SU-DHL-6 (cell line): Measurements from ENCODE around the gene C1orf50.

Experiments used
- H2AFZ ChIP-seq: fragments of 200-600 bp; sonication (generic); 2 replicates; pipeline ENCODE4 v1.6.1; 2014; ENCODE audit warnings: low read depth, mild to moderate bottlenecking, moderate library complexity, mixed read lengths, antibody characterized with exemption, low read length; ENCODE audit not compliant: severe bottlenecking
- H3F3A ChIP-seq: fragments of 200-600 bp; shearing (Covaris generic); 2 replicates; pipeline ENCODE4 v1.6.0; 2016; ENCODE audit warnings: antibody characterized with exemption, mild to moderate bottlenecking; ENCODE audit not compliant: insufficient read depth
- H3K27ac ChIP-seq: fragments of 200-600 bp; sonication (generic); 2 replicates; pipeline ENCODE4 v1.5.1; 2016; ENCODE audit warnings: low read depth, mild to moderate bottlenecking, low read length, moderate library complexity, mixed read lengths
- H3K27me3 ChIP-seq: fragments of 200-600 bp; sonication (generic), shearing (Covaris generic); 2 replicates; pipeline ENCODE4 v1.6.0; 2014; ENCODE audit warnings: mild to moderate bottlenecking, low read length
- H3K36me3 ChIP-seq: fragments of 200-600 bp; sonication (generic); 2 replicates; pipeline ENCODE4 v1.6.1; 2014; ENCODE audit warnings: mild to moderate bottlenecking, low read length, mixed read lengths
- H3K4me2 ChIP-seq: fragments of 300-600, 200-600 bp; shearing (Covaris generic), sonication (generic); 2 replicates; pipeline ENCODE4 v1.6.0; 2014; ENCODE audit warnings: low read length, low read depth, mild to moderate bottlenecking; ENCODE audit not compliant: poor library complexity, severe bottlenecking
- H3K4me3 ChIP-seq: fragments of 200-600 bp; sonication (generic); 2 replicates; pipeline ENCODE4 v1.5.1; 2014; ENCODE audit warnings: antibody characterized with exemption, low read length, mild to moderate bottlenecking, mixed read lengths; ENCODE audit not compliant: insufficient read depth, poor library complexity, severe bottlenecking
- H3K79me2 ChIP-seq: fragments of 200-600 bp; sonication (generic); 2 replicates; pipeline ENCODE4 v1.6.1; 2014; ENCODE audit warnings: mild to moderate bottlenecking, low read length, moderate library complexity; ENCODE audit not compliant: insufficient read depth
- H3K9ac ChIP-seq: fragments of 200-600 bp; sonication (generic); 2 replicates; pipeline ENCODE4 v1.7.0; 2014; ENCODE audit warnings: mild to moderate bottlenecking, low read length
- H3K9me2 ChIP-seq: fragments of 200-600 bp; sonication (generic); replicated peaks from 2 replicates; pipeline ENCODE4 v1.6.1; 2014; ENCODE audit warnings: low read length; ENCODE audit not compliant: insufficient read depth
- H3K9me3 ChIP-seq: fragments of 200-600 bp; sonication (generic); 2 replicates; pipeline ENCODE4 v1.6.1; 2014; ENCODE audit warnings: low read length, mixed read lengths; ENCODE audit not compliant: insufficient read depth
- H4K20me1 ChIP-seq: fragments of 200-600 bp; sonication (generic); 2 replicates; pipeline ENCODE4 v1.6.1; 2014; ENCODE audit warnings: low read depth, mild to moderate bottlenecking, antibody characterized with exemption, low read length, moderate library complexity, mixed read lengths
- CTCF ChIP-seq: fragments of 200-600 bp; sonication (generic); IDR thresholded peaks from one replicate; pipeline ENCODE4 v1.5.1; 2017; ENCODE audit warnings: antibody characterized with exemption, mild to moderate bottlenecking, low read length, moderate library complexity; ENCODE audit not compliant: insufficient read depth, poor library complexity, severe bottlenecking
- EZH2phosphoT487 ChIP-seq: fragments of 200-600 bp; sonication (generic), shearing (Covaris generic); conservative IDR thresholded peaks from 2 replicates; pipeline ENCODE4 v1.6.1; 2018; ENCODE audit warnings: mild to moderate bottlenecking, antibody characterized with exemption, low read length, moderate library complexity, mixed read lengths

C1orf50 gene

GRCh38 chr1:42743317-42744147 is 23.5 kb upstream of the C1orf50 start:
- no peaks in the 10 kb centered on the region for H3K9me2 ChIP-seq
- no peaks in the 10 kb centered on the region for H3K79me2 ChIP-seq
- TF ChIP-seq EZH2phosphoT487 (no peak), CTCF (no peak)
- H4K20me1 ChIP-seq = no peaks in the 10 kb centered on the region
- H2AFZ ChIP-seq = no peak overlapping the region
- no peak overlapping the region for H3K4me2 ChIP-seq
- H3K4me3 ChIP-seq = no peak overlapping the region
- no peak overlapping the region for H3K27ac ChIP-seq
- no peaks in the 10 kb centered on the region for H3F3A ChIP-seq
- no peaks in the 10 kb centered on the region for H3K27me3 ChIP-seq
- no peak overlapping the region for H3K9ac ChIP-seq
- no peaks in the 10 kb centered on the region for H3K36me3 ChIP-seq
- H3K9me3 ChIP-seq = no peaks in the 10 kb centered on the region

GRCh38 chr1:42744148-42744413 is 23.0 kb upstream of the C1orf50 start:
- no peaks in the 10 kb centered on the region for H3F3A ChIP-seq
- no peak overlapping the region for H3K27ac ChIP-seq
- TF ChIP-seq EZH2phosphoT487 (no peak), CTCF (no peak)
- no peaks in the 10 kb centered on the region for H3K9me3 ChIP-seq
- no peak overlapping the region for H3K4me2 ChIP-seq
- H3K9ac ChIP-seq = no peak overlapping the region
- no peak overlapping the region for H3K4me3 ChIP-seq
- H3K27me3 ChIP-seq = no peaks in the 10 kb centered on the region
- no peaks in the 10 kb centered on the region for H3K9me2 ChIP-seq
- no peaks in the 10 kb centered on the region for H3K36me3 ChIP-seq
- H2AFZ ChIP-seq = no peak overlapping the region
- no peaks in the 10 kb centered on the region for H3K79me2 ChIP-seq
- H4K20me1 ChIP-seq = no peaks in the 10 kb centered on the region

GRCh38 chr1:42745851-42746250 is 21.2 kb upstream of the C1orf50 start:
- no peaks in the 10 kb centered on the region for H3K27me3 ChIP-seq

More at GRCh38 chr1:42745851-42746250, 21.2 kb upstream of the C1orf50 start:
- H3K79me2 ChIP-seq = no peaks in the 10 kb centered on the region
- no peak for TF ChIP-seq CTCF
- TF ChIP-seq EZH2phosphoT487 = no peak
- H3K9ac ChIP-seq = no peak overlapping the region
- no peaks in the 10 kb centered on the region for H3F3A ChIP-seq
- H2AFZ ChIP-seq = no peak overlapping the region
- H3K36me3 ChIP-seq = no peaks in the 10 kb centered on the region
- H3K27ac ChIP-seq = no peak overlapping the region
- H4K20me1 ChIP-seq = no peaks in the 10 kb centered on the region
- H3K9me3 ChIP-seq = no peaks in the 10 kb centered on the region
- no peak overlapping the region for H3K4me3 ChIP-seq
- H3K4me2 ChIP-seq = no peak overlapping the region
- H3K9me2 ChIP-seq = no peaks in the 10 kb centered on the region
